ENCODE measurements around the gene CMTM5. TPM values are rescaled to one million over a fixed set of nuclear protein-coding genes. Genes with fewer than 3 reads are reported as not detected.

The CMTM5 gene
- total RNA-seq, 1 donor from 2014 or later: 0.96 TPM

DNA sequence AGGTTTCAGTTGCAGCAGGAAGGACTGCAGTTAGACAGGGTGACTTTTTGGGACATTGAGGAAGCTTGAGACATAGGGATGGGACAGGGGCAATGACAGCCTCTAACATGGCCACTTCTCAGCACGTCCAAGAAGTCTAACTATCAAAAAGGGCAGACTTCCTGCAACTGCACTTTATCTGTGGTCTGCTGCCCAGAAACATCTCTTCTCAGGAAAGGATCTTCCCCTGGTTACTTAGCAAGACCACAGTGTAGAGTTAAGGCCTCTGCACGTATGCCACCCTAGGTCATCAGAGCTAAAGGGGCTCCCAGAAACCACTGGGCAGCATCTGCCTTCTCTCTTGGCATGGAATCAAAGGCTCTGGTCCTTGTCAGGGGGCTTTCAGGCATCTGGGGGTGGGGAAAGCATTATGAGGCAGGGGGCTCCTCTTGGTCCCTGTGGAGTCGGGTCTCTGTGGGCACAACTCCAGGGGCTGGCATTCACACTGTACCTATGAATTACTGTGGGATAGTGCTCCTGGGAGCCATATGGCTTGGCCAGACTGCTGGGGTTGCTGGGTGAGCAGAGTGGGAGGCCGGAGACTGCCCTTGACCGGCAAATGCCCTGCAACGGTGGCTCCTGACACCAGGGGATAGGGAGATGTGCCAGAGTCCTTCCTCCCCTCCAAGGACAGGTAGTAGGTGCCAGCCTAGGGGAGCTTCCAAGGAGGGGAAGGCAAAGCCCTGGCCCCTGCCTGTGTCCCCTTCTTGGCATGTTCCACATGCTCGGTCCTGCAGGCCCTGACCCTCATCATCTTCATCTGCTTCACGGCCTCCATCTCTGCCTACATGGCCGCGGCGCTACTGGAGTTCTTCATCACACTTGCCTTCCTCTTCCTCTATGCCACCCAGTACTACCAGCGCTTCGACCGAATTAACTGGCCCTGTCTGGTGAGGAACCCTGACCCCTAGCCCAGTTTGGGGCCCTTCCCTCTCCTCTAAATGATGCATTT lies 1.0 kb downstream of the CMTM5 start:
- no peak overlapping the region for H3K27ac ChIP-seq

DNA sequence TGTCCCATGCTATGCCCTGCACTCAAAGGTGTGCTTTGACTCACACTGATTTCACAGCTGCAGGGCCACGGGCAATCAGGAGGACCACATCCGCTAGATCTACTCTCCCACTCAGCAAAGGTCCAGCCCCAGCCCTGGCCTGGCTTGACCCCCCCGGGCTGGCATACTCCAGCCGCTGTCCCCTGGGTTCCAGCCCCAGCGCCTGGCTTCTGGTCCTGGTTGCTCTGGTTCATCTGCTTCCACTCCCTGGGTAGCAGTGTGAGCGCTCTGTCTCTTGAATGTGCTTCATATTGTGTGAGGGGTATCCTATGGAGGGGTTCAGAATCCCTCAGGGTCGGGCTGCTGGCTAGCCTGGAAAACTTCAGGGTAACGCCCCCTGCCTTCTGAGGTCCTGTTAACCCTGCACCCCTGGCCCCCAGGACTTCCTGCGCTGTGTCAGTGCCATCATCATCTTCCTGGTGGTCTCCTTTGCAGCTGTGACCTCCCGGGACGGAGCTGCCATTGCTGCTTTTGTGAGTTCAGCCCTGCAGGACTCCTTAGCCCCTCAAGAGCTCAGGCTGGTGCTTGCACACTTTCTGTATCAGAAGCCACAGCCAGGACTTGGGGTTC lies 1.9 kb downstream of the CMTM5 start:
- H3K4me1 ChIP-seq: no peaks in the 10 kb centered on the region
- ATAC-seq (no peak), DNase-seq (no peak)
- no peaks in the 10 kb centered on the region for H3K9me3 ChIP-seq
- H3K27ac ChIP-seq: no peak overlapping the region
- intact Hi-C loops (cut with DNase I): loop anchor here (5.0 kb wide), 1 partner anchor 51 kb away; no protein-coding TSS in a partner anchor
- H3K4me3 ChIP-seq: no peak overlapping the region
- no peaks in the 10 kb centered on the region for H3K36me3 ChIP-seq
- H3K27me3 ChIP-seq: no peaks in the 10 kb centered on the region
- TF ChIP-seq, protein P1, sequence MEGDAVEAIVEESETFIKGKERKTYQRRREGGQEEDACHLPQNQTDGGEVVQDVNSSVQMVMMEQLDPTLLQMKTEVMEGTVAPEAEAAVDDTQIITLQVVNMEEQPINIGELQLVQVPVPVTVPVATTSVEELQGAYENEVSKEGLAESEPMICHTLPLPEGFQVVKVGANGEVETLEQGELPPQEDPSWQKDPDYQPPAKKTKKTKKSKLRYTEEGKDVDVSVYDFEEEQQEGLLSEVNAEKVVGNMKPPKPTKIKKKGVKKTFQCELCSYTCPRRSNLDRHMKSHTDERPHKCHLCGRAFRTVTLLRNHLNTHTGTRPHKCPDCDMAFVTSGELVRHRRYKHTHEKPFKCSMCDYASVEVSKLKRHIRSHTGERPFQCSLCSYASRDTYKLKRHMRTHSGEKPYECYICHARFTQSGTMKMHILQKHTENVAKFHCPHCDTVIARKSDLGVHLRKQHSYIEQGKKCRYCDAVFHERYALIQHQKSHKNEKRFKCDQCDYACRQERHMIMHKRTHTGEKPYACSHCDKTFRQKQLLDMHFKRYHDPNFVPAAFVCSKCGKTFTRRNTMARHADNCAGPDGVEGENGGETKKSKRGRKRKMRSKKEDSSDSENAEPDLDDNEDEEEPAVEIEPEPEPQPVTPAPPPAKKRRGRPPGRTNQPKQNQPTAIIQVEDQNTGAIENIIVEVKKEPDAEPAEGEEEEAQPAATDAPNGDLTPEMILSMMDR (IDR thresholded peaks at IDR 0.05): no peak

More for the DNA sequence above, 1.0 kb downstream of the CMTM5 start:
- Histone ChIP-seq H3K27me3 (no peaks in the 10 kb centered on the region), H3K4me1 (no peaks in the 10 kb centered on the region), H3K9me3 (no peaks in the 10 kb centered on the region), H3K36me3 (no peaks in the 10 kb centered on the region), H3K4me3 (no peak overlapping the region)
- intact Hi-C loops (cut with DNase I): loop anchor here (5.0 kb wide), 1 partner anchor 51 kb away; no protein-coding TSS in a partner anchor
- no peak for ATAC-seq
- TF ChIP-seq, protein P1 (IDR thresholded peaks at IDR 0.05): no peak
- DNase-seq: no peak

DNA sequence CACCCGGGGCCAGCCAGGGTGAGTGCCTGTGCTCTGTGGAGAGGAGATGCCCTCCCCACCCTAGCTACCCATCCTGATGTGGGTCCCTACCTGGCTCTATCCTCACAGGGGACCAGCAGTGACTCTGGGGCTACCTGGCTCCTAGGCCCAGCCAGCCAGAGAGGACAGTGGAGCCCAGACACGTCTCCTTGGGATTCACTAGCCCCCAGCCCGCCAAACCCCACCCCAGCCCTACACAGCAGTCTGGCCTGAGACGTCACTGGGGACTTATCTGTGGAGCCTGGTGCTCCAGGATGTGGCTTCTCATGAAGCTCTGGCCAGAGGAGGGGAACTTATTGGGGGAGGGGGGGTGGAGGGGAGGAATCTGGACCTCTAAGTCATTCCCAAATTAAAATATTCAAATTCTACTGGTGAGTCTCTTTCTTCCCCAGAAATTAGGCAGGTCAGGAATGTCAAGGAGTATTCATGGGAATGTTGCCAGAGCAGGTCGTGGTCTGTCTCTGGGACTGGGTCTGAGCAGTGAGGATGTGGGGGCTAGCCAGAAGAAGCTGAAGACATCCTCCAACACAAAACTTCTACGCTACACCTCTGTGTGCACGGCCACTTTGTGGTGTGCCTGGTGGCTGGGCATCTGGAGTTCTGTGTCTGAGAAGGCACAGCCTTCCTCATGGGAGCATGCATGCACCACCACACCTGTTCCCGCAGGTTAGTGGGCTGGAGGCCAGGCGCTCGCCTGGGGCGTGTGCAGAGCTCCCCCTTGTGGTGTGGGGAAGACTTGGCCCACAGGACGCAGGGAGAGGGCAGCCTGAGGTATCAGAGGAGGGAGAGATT lies 2.7 kb downstream of the CMTM5 start:
- Histone ChIP-seq H3K36me3 (no peaks in the 10 kb centered on the region), H3K4me3 (no peak overlapping the region), H3K9me3 (no peaks in the 10 kb centered on the region), H3K27ac (no peak overlapping the region), H3K27me3 (no peaks in the 10 kb centered on the region), H3K4me1 (no peaks in the 10 kb centered on the region)
- intact Hi-C loops (cut with DNase I): loop anchor here (5.0 kb wide), 1 partner anchor 52 kb away; no protein-coding TSS in a partner anchor
- DNase-seq (peak; percentile 88), ATAC-seq (peak; percentile 94)
- TF ChIP-seq, protein P1 (IDR thresholded peaks at IDR 0.05): peak; percentile 91

DNA sequence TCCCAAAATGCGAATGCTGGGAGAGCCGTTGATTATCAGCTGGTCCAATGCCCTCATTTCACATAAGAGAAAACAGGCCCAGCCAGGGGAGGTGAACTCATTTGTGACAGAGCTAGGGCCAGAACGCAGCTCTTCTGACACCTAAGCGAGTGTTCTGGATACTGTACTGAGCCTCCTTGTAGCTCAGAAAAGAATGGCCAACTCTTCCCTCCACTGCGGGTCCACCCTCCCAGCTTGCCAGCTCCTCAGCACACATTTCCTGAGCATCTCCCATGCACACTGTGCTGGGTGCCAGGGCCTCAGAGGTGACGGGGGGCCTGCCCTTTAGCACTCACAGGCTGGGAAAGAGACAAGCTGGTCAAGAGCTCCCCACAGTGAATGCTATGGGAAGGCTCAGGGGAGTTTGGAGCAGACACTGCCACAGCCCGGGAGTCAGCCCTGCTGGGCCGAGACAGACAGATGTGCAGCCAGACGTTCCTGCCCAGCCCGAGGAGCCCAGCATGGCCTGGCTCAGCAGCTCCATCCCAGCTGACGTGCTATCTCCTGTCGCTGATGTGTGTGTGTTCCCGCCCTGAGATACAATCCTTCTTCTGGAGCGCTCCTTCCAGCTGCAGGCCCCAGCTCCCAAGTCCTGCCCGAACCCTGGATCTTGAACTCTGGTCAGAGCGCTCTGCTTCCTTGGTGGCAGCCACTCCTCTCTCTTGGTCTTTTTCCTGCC lies 3.5 kb downstream of the CMTM5 start:
- no peak overlapping the region for H3K27ac ChIP-seq
- DNase-seq: no peak

More for the DNA sequence above, 3.5 kb downstream of the CMTM5 start:
- Histone ChIP-seq H3K9me3 (no peaks in the 10 kb centered on the region), H3K4me3 (no peak overlapping the region), H3K36me3 (no peaks in the 10 kb centered on the region), H3K4me1 (no peaks in the 10 kb centered on the region), H3K27me3 (no peaks in the 10 kb centered on the region)
- no peak for ATAC-seq
- intact Hi-C loops (cut with DNase I): no loop called here
- TF ChIP-seq, protein P1 (IDR thresholded peaks at IDR 0.05): no peak
